Central memory CD4-positive, alpha-beta T cell (primary cell): ENCODE data around the gene VSTM4.

Experiments
- DNase-seq: peaks from one replicate; pipeline ENCODE4 v3.0.0; 2022

The VSTM4 gene

GRCh38 chr10:49116509-49117375 is 1.4 kb upstream of the VSTM4 start:
- no peak for DNase-seq

GRCh38 chr10:49115796-49116508 is 630 bp upstream of the VSTM4 start:
- peak; percentile 4 for DNase-seq

- DNase-seq, result no peak
These were observed 656 bp downstream of the VSTM4 start for GRCh38 chr10:49114718-49115014.

GRCh38 chr10:49113741-49114141 is 1.6 kb downstream of the VSTM4 start:
- no peak for DNase-seq

- no peak for DNase-seq
These were observed 2.5 kb downstream of the VSTM4 start for GRCh38 chr10:49112851-49113250.

GRCh38 chr10:49112098-49112497 is 3.2 kb downstream of the VSTM4 start:
- no peak for DNase-seq

- no peak for DNase-seq
These were observed 4.0 kb downstream of the VSTM4 start for GRCh38 chr10:49111320-49111698.

GRCh38 chr10:49110684-49111319 is 4.5 kb downstream of the VSTM4 start:
- no peak for DNase-seq

- DNase-seq, result no peak
These were observed 5.5 kb downstream of the VSTM4 start for GRCh38 chr10:49109669-49110340.

- no peak for DNase-seq
These were observed 6.7 kb downstream of the VSTM4 start for GRCh38 chr10:49108656-49109055.

GRCh38 chr10:49107887-49108267 is 7.4 kb downstream of the VSTM4 start:
- no peak for DNase-seq

- DNase-seq, result no peak
These were observed 8.0 kb downstream of the VSTM4 start for GRCh38 chr10:49107111-49107886.

- no peak for DNase-seq
These were observed 8.9 kb downstream of the VSTM4 start for GRCh38 chr10:49106451-49106850.

- no peak for DNase-seq
These were observed 10.2 kb downstream of the VSTM4 start for GRCh38 chr10:49105076-49105475.

- no peak for DNase-seq
These were observed 11.0 kb downstream of the VSTM4 start for GRCh38 chr10:49104323-49104722.

- no peak for DNase-seq
These were observed 11.6 kb downstream of the VSTM4 start for GRCh38 chr10:49103761-49104160.

GRCh38 chr10:49099046-49099445 is 16.3 kb downstream of the VSTM4 start:
- no peak for DNase-seq

- DNase-seq, result no peak
These were observed 18.4 kb downstream of the VSTM4 start for GRCh38 chr10:49096890-49097445.

GRCh38 chr10:49094646-49095045 is 20.7 kb downstream of the VSTM4 start:
- DNase-seq, result no peak

GRCh38 chr10:49093922-49094321 is 21.4 kb downstream of the VSTM4 start:
- DNase-seq, result no peak

GRCh38 chr10:49092477-49092876 is 22.8 kb downstream of the VSTM4 start:
- no peak for DNase-seq
